Stimulated activated naive CD8-positive, alpha-beta T cell treated with anti-CD3 and anti-CD28 coated beads, Interleukin-15, amount 100 ng/mL, for 72 hours (primary cell): ENCODE data around the gene RASGEF1C.
A peak's percentile ranks its signal among the peaks of the same experiment; 100 is the strongest.

Experiments
- ATAC-seq: fragments of 150-1000 bp; cut with Tn5 transposase; 2 replicates; pipeline ENCODE4 v1.10.0; 2021; ENCODE audit warnings: mild to moderate bottlenecking, moderate library complexity
- DNase-seq, 2 donors: peaks; one replicate each; pipeline ENCODE4 v3.0.0; 2021 to 2022
- H3K27ac Mint-ChIP-seq, 2 donors: one replicate each; pipeline ENCODE4 v1.8.0; 2022; ENCODE audit warnings: mild to moderate bottlenecking in 2 of 2, mixed read lengths in 2 of 2, moderate library complexity in 2 of 2
- H3K27me3 Mint-ChIP-seq: one replicate; pipeline ENCODE4 v1.8.0; 2022; ENCODE audit warnings: mixed read lengths
- H3K4me1 Mint-ChIP-seq: one replicate; pipeline ENCODE4 v1.8.0; 2022; ENCODE audit warnings: mild to moderate bottlenecking, mixed read lengths
- H3K4me3 Mint-ChIP-seq, 2 donors: one replicate each; pipeline ENCODE4 v1.8.0; 2022; ENCODE audit warnings: mild to moderate bottlenecking in 2 of 2, mixed read lengths in 2 of 2, moderate library complexity in 1 of 2
- H3K9me3 Mint-ChIP-seq, 2 donors: one replicate each; pipeline ENCODE4 v1.8.0; 2022; ENCODE audit warnings: mixed read lengths in 2 of 2

RASGEF1C gene

DNA sequence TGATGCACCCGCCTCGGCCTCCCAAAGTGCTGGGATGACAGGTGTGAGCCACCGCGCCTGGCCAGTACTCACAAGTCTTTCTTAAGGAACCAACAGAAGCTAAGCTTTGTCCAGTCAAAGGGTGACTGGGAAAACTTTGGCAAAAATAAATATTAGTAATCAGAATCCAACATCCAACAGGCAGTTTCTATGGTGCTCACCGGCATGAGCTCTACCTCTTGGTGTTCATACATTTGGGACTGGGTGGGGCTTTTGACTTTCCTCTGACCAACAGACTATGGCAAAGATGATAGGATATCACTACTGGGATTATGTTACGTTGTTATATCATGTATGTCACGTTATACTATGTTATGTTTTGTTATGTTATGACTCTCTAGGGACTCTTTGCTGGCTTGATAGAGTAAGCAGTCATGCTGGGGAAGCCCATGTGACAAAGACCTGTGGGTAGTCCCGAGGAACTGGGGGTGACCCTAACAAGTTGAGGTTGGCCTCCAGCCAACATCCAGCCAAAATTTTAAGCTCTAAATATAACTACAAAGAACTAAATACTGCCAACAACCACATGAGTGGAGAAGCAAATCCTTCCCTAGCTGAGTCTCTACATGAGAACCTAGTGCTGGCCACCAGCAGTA is 6.0 kb downstream of the RASGEF1C start:
- Mint-ChIP-seq H3K4me1 (peaks cover 5% of the 10 kb centered on the region), H3K9me3 (no peaks in the 10 kb centered on the region), H3K4me3 (no peak overlapping the region), H3K27me3 (peaks cover 35% of the 10 kb centered on the region), H3K27ac (no peak overlapping the region)
- peak; percentile 68 for ATAC-seq
- DNase-seq: no peak

DNA sequence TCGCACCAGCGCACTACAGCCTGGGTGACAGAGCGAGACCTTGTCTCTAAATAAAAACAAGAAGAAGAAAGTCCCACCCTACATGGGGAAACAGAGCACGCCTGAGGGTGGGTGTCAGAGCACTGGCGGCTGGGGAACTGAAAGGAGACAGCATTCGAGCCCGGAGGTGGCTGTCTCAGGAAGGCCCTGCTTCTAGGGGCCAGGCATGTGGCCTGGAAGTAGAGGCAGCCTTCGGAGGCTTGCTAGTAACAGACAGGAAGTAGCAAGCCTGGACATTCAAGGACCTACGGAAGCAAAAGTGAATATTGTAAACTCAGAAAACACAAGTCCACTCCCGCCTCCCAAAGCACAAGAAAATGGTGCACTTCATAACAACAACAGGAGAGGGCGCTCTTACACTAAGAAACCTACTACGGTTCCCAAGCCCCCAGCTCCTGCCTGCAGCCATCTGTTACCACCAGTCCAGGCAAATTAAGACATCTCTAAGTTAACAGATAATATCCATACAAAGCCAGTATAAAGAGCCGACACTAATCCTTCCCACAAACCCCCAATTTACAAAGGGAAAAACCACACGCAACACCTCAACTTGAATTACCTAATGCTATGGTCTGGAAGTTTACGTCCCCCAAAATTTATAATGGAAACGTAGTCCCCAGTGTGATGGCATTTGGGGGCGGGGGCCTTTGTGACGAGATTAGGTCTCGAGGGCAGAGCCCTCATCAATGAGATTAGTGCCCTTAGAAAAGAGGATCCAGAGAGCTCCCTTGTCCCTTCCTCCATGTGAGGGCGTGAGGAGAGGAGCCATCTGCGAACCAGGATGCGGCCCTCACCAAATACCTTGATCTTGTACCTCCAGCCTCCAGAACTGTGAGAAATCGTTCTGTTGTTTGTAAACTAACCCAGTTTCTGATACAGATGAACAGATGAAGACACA is 7.7 kb downstream of the RASGEF1C start:
- H3K4me3 Mint-ChIP-seq: no peak overlapping the region
- no peak for DNase-seq
- H3K27me3 Mint-ChIP-seq: peaks cover 17% of the 10 kb centered on the region
- ATAC-seq: no peak
- no peaks in the 10 kb centered on the region for H3K4me1 Mint-ChIP-seq
- no peak overlapping the region for H3K27ac Mint-ChIP-seq
- H3K9me3 Mint-ChIP-seq: no peaks in the 10 kb centered on the region

DNA sequence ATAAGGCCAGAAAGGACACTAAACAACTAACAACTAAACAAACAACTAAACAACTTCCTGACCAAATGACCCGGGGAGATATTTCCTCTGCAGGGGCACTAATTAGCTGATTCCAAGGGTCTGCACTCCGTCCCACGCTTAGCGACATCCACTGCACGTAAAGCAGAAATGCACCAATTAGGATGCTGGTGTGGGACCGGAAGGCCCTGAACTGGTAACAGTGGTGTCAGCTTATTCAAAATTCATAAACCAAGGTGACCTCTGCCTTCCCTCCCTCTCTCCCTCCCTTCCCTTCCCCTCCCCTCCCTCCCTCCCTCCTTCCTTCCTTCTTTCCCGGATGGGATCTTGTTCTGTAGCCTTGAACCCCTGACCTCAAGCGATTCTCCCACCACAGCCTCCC is 9.6 kb downstream of the RASGEF1C start:
- no peaks in the 10 kb centered on the region for H3K4me1 Mint-ChIP-seq
- no peak overlapping the region for H3K27ac Mint-ChIP-seq
- DNase-seq (no peak), ATAC-seq (no peak)
- no peak overlapping the region for H3K4me3 Mint-ChIP-seq
- peaks cover 17% of the 10 kb centered on the region for H3K27me3 Mint-ChIP-seq
- no peaks in the 10 kb centered on the region for H3K9me3 Mint-ChIP-seq

DNA sequence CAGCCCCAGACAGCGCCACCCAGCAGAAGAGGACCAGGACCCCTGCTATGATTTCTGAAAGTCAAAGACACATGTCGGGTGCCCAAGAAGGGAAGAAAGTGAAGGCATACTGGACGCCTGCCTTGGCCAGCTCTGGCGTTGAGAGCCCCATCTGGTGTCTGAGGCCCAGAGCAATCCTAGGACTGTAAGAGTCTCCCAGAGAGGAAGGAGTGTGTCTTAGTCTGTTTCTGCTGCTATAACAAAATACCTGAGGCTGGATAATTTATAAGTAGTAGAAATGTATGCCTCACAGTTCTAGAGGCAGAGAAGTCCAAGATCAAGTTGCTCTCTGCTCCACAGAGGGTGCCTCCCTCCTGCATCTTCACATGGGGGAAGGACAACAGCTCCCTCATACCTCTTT is 10.8 kb downstream of the RASGEF1C start:
- DNase-seq (no peak), ATAC-seq (no peak)
- H3K27me3 Mint-ChIP-seq: peaks cover 17% of the 10 kb centered on the region
- H3K4me1 Mint-ChIP-seq: no peaks in the 10 kb centered on the region
- H3K4me3 Mint-ChIP-seq: no peak overlapping the region
- H3K27ac Mint-ChIP-seq: no peak overlapping the region
- H3K9me3 Mint-ChIP-seq: no peaks in the 10 kb centered on the region

DNA sequence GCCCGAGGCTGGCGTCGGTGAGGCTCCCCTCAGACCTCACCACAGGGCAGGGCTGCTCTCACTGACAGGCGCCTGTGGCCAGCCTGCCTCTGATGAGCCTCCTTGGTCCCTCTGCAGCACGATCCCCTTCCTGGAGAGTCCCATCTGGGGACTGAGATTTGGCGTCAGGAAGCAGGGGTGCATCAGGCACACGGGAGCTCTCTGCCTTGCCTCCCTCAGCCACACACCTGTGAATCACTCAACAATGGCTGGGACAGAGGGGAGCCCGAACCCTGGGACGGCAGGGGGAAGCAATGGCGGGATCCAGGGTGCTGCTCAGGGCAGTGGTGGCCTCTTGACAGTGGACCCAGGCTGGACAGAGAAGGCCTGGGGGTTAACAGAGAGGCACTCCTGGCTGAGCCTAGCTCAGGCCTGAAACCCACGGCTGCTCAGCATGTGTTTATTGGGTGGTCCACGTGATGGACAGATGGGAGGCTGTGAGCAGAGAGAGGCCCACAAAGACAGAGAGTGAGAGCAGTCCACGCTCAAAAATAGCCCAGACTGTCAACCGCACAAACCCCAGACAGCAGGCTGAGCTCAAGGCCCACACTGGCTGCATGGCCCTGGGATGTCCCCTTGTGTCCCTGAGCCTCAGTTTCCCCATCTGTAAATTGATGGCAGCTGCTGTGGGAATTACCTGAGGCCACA is 11.9 kb downstream of the RASGEF1C start:
- peaks cover 17% of the 10 kb centered on the region for H3K27me3 Mint-ChIP-seq
- no peaks in the 10 kb centered on the region for H3K4me1 Mint-ChIP-seq
- H3K9me3 Mint-ChIP-seq: no peaks in the 10 kb centered on the region
- DNase-seq (no peak), ATAC-seq (no peak)
- no peak overlapping the region for H3K27ac Mint-ChIP-seq
- H3K4me3 Mint-ChIP-seq: no peak overlapping the region

DNA sequence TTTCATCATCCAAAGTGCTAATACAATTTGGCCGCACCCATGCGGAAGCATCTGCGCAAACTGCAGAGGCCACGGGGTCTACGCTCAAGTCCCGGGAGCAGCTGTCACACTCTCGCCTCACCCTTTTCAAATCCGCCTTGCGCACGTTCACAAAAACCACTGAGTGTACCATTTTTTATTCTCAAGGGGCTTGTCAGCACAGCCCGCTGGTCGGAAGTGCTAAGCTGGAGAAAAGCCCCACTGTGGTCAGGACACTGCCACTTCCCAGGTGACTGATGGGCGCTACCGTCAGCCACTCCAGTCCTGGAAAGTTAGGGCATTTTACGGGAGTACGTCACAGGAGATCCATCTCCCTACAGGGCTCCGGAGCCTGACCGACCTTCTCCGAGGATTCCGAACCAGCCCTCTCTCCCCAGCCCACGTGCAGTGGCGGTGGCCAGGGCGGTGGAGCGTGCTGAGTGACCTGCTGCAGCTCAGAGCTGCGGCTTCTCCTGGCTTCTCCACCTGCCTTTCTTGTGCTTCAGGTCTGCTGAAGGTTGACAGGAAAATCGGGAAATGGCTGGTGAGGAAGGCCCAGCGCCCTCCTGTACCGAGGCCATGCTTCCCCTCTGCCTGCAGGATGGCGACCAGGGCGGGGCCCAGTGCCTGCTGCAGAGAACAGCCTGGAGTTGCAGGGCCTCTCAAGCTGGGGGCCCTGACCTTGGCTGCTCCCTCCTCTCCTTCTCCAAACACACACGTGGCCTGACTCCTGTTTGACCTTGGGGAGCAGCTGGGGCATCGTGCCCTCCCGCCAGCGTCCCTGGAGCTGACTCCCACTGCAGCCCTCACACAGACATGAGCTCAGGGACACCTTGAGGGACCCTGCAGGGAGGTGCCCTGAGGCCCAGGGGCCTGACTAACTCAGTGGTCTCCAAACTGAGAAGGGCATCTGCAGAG is 14.3 kb downstream of the RASGEF1C start:
- H3K27me3 Mint-ChIP-seq: peaks cover 7% of the 10 kb centered on the region
- DNase-seq: no peak
- no peak for ATAC-seq
- H3K27ac Mint-ChIP-seq: peak overlapping the region in 1 of 2 donors; percentile 9
- H3K4me1 Mint-ChIP-seq: no peaks in the 10 kb centered on the region
- no peak overlapping the region for H3K4me3 Mint-ChIP-seq
- no peaks in the 10 kb centered on the region for H3K9me3 Mint-ChIP-seq

DNA sequence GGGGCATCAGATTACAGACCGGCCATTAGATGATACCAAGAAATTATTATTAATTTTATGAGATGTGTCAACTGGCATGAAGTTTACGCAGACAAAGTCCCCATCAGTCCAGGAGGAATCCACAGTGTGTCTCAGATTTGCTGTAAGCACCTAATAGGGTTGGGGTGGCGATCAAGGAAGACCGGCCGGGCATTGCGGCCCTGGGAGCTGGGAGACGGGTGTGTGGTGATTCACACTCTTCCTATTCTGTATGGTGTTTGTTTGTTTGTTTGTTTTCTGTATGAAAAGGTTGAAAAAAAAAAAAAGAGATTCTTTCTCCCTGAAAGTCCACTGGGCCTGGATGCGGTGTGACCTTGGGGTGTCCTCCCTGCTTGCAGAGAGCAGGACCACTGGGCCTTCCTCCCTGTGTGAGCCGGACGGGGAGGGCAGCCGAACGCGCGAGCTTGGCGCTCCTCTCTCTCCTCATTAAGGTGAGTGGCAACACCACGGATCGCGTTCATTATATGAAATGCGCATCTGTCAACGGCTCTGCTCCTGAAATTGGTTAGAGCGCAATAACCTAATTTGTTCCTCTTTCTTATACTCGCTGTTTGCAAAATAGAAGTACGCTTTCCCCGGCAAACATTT is 15.1 kb downstream of the RASGEF1C start:
- no peak for ATAC-seq
- Mint-ChIP-seq H3K4me1 (no peaks in the 10 kb centered on the region), H3K9me3 (peaks cover 0 to 6% of the 10 kb centered on the region in 2 donors), H3K27me3 (peaks cover 9% of the 10 kb centered on the region), H3K4me3 (no peak overlapping the region), H3K27ac (peak overlapping the region in 1 of 2 donors; percentile 9)
- no peak for DNase-seq

DNA sequence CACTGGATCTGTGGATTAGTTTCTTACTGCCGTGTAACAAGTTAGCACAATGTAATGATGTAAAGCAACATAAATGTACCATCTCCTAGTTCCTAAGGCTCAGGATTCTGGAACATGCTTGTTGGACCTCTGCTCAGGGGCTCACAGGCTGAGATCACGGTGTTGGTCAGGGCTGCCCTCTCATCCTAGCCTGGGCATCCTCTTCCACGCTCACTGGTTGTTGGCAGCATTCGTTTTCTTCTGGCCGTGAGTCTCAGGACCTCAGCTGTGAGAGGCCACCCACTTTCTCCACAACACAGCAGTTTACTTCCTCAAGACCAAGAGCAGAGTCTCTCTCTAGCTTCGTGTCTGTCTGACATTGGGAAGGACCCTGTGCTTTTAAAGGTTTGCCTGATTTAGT is 17.3 kb downstream of the RASGEF1C start:
- no peak overlapping the region for H3K27ac Mint-ChIP-seq
- H3K4me1 Mint-ChIP-seq: no peaks in the 10 kb centered on the region
- DNase-seq (no peak), ATAC-seq (no peak)
- peaks cover 6% of the 10 kb centered on the region for H3K27me3 Mint-ChIP-seq
- H3K4me3 Mint-ChIP-seq: no peak overlapping the region
- peaks cover 0 to 6% of the 10 kb centered on the region in 2 donors for H3K9me3 Mint-ChIP-seq

DNA sequence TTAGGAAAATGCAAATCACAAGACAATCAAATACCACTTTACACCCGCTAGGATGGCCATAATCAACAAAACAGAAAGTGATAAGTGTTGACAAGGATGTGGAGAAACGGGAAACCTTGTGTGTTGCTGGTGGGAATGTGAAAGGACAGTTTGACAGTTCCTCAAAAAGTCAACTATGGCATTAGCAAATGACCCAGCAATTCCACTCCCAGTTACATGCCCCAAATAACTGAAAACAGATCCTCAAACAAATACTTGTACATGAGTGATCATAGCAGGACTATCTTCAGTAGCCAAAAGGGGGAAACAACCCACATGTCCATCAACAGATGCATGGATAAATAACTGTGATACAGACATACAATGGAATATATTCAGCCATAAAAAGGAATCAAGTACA is 21.2 kb downstream of the RASGEF1C start:
- no peak for DNase-seq
- no peak overlapping the region for H3K4me3 Mint-ChIP-seq
- no peaks in the 10 kb centered on the region for H3K4me1 Mint-ChIP-seq
- H3K27me3 Mint-ChIP-seq: peaks cover 12% of the 10 kb centered on the region
- H3K9me3 Mint-ChIP-seq: peaks cover 0 to 6% of the 10 kb centered on the region in 2 donors
- no peak overlapping the region for H3K27ac Mint-ChIP-seq
- no peak for ATAC-seq

DNA sequence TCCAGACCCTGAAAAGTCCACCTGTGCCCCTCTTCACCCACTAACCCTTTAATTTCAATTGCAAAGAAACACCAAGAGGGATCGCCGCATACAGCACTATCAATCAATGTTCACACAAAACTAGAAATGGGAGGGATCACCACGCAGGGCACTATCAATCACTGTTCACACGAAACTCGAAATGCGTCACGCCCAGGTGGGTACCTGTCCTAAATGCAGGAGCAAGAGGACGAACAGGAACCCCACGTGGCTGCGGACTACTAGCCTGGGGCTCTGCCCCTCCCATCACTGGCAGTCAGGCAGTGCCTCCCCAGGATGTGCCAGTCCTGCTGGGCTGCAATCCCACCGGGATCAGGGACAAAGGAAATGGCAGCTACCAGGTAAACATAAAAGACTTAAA is 28.2 kb downstream of the RASGEF1C start:
- Mint-ChIP-seq H3K4me3 (no peak overlapping the region), H3K4me1 (peaks cover 5% of the 10 kb centered on the region), H3K9me3 (no peaks in the 10 kb centered on the region), H3K27me3 (peaks cover 34% of the 10 kb centered on the region), H3K27ac (no peak overlapping the region)
- ATAC-seq (no peak), DNase-seq (no peak)

DNA sequence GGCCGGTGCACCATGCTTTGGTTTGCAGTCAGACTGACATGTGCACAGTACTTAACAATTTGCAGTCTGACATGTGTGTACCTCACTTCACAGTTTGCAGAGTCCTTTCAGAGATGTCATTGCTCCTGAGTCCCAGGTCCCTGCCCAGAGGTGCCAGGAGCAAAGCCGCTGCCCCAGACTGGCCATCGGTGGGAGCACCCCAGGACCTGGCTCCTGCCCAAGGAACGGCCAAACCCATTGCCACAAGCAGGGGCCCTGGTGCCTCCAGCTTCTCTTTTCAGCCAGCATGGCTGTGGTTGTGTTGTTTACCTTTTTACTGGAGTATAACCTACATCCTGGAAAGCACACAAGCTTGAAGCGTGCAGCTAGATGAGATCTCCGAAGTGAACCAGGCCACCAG is 28.6 kb downstream of the RASGEF1C start:
- H3K9me3 Mint-ChIP-seq: no peaks in the 10 kb centered on the region

DNA sequence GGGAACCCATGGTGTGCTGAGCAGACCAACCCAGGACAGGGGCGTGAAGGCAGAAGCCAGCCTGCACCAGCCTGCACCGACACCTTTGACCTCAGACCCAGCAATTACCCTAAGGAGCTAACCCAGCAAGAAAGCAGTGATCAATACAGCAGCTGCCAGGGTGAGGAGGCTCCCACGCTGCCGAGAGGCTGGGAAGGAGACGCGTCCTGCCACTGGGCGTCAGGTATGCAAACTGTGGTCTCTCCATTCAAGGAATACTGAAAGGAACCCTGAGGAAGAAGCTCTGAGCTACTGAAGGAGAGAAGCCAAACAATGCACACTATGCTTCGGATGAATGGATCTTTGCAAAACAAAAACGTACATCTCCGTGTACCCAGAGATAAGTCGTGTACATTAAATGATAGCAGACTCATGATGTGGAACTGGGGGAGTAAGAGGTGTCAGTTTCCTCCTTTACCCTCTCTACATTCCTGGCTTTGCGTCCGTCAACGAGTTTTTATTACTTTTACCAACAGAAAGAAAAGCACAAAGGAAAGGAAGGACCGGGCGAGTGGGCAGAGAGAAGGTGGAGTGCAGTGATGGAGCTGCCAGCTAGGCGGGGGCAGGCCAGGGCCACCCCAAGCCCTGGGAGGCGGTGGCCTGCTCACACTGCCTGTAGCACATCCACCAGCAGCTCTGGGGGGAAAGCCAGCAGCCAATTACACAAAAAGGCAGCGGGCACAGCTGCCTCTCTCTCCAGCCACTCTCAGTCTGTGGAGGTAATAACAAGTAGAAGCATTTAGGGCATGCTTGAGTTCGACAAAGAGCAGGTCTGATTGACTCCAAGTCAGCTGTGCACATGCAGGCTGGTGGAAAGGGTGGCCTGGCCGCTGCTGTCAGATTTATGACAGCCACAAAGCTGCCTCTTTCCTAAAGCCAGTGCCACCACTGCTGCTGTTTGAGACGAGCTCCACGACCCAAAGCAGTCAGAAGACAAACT is 29.3 kb downstream of the RASGEF1C start:
- no peak for ATAC-seq
- H3K4me1 Mint-ChIP-seq: peaks cover 5% of the 10 kb centered on the region
- H3K27me3 Mint-ChIP-seq: peaks cover 34% of the 10 kb centered on the region
- H3K9me3 Mint-ChIP-seq: no peaks in the 10 kb centered on the region
- no peak overlapping the region for H3K4me3 Mint-ChIP-seq
- DNase-seq: no peak
- H3K27ac Mint-ChIP-seq: no peak overlapping the region

More for the DNA sequence above, 28.6 kb downstream of the RASGEF1C start:
- Mint-ChIP-seq H3K4me3 (no peak overlapping the region), H3K27me3 (peaks cover 34% of the 10 kb centered on the region), H3K27ac (no peak overlapping the region), H3K4me1 (peaks cover 5% of the 10 kb centered on the region)
- DNase-seq (no peak), ATAC-seq (no peak)

DNA sequence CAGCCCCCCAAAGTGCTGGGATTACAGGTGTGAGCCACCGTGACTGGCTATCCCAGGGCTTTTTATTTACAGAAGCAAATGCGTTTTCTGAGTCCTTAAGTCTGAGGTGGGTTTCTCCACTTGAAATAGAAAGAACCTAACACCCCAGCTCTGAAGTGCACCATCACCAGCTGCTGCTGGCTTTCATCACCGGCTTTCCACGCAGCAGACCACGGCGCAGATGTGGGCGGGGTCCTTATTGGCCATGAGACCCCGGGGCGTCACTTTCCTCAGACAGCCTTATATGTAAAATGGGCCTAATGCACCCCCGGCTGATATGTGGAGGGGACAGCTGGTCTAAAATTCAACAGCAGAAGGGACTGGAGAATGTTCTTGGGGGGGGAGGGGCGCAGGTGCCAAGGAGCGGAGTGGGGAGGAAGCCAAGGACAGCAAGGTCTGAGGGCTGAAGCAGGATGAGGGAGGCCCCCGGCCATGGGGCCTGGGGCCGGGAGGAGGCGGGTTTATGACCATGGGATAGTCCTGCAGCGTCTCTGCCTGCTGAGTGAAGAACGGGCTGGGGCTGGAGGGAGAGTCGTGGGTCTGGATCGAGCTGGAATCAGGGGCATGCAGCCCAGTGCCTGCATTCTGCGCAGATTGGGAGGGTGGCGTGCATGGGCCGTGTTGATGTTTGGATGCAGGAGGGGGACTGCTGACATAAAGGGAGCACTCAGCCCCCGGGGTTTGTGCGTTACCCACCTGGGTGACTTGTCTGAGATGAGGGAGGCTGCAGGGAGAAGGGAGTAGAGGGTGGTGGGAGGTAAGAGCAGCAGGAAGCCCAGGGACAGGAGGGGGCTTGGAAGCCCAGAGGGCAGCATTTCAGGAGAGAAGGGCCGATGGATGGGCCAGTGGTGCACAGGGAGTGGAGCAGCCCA is 30.2 kb downstream of the RASGEF1C start:
- peaks cover 34% of the 10 kb centered on the region for H3K27me3 Mint-ChIP-seq
- H3K27ac Mint-ChIP-seq: no peak overlapping the region
- H3K9me3 Mint-ChIP-seq: no peaks in the 10 kb centered on the region
- DNase-seq (no peak), ATAC-seq (no peak)
- H3K4me3 Mint-ChIP-seq: no peak overlapping the region
- H3K4me1 Mint-ChIP-seq: peaks cover 5% of the 10 kb centered on the region
